HepG2 (cell line): ENCODE measurements around the gene ANKS1B. TPM values are rescaled to one million over a fixed set of nuclear protein-coding genes. Genes with fewer than 3 reads are reported as not detected.

ENCODE experiments used
- ATAC-seq: fragments of 200-7000 bp; cut with Tn5 transposase; 3 replicates; pipeline ENCODE4 v1.9.1; 2020; ENCODE audit warnings: mild to moderate bottlenecking, moderate library complexity
- BruUV-seq: library from RNA; stranded (reverse); fragments of 400-500 nt; replicated peaks from 2 replicates; lab custom pipeline; 2021; lab: Mats Ljungman, UMichigan
- CTCF ChIA-PET: fragments of 300-600 bp; formaldehyde crosslinking; extraction: SDS; loops from one replicate; lab custom pipeline; 2021; ENCODE audit warnings: low total read pairs, inconsistent platforms, low intra/inter-chr PET ratio; lab: Yijun Ruan, JAX
- POLR2A ChIA-PET: fragments of 350-600 bp; sonication (Branson Sonifier 250); formaldehyde crosslinking; loops from one replicate; lab custom pipeline; 2020; ENCODE audit warnings: antibody characterized with exemption, inconsistent platforms; lab: Yijun Ruan, JAX
- DNase-seq: peaks from one replicate; pipeline ENCODE4 v3.0.0-alpha.2; 2015; ENCODE audit warnings: low spot score
- FAIRE-seq: peaks from 3 replicates; lab custom pipeline; 2011; peaks lifted over from hg19 to GRCh38; lab: Jason Lieb, UNC
- H2AFZ ChIP-seq: one replicate; pipeline ENCODE4 v1.6.1; 2011; ENCODE audit warnings: low read length, inconsistent platforms
- H3K27ac ChIP-seq: fragments of 300-600 bp; 3 replicates; pipeline ENCODE4 v1.8.0; 2011; ENCODE audit warnings: mixed run types, mild to moderate bottlenecking, mixed read lengths, low read length, inconsistent platforms; ENCODE audit not compliant: insufficient read depth; ENCODE audit errors: extremely low read length
- H3K27me3 ChIP-seq, 2 experiments: fragments of 200-600 bp in 1 of 2; 2 replicates in 1 of 2; 3 replicates in 1 of 2; pipeline versions ENCODE4 v1.6.0 to v1.8.0; 2011; ENCODE audit warnings: low read length in 2 of 2, mild to moderate bottlenecking in 2 of 2, moderate library complexity in 2 of 2, inconsistent platforms in 1 of 2; ENCODE audit not compliant: insufficient read depth in 2 of 2, control insufficient read depth in 1 of 2
- H3K36me3 ChIP-seq, 2 experiments: fragments of 200-600 bp in 1 of 2; replicated peaks in 1 of 2; 2 replicates in 1 of 2; 3 replicates in 1 of 2; pipeline versions ENCODE4 v1.5.1 to v1.8.0; 2011; ENCODE audit warnings: low read length in 2 of 2, inconsistent platforms in 1 of 2; ENCODE audit not compliant: insufficient read depth in 2 of 2, control insufficient read depth in 1 of 2
- H3K4me1 ChIP-seq: 2 replicates; pipeline ENCODE4 v1.5.1; 2012; ENCODE audit warnings: low read length, inconsistent platforms; ENCODE audit not compliant: insufficient read depth
- H3K4me2 ChIP-seq: 2 replicates; pipeline ENCODE4 v1.6.0; 2011; ENCODE audit warnings: low read depth, low read length, inconsistent platforms
- H3K4me3 ChIP-seq, 3 experiments: fragments of 200-600 bp in 1 of 3; sonication (generic), shearing (Covaris generic) in 1 of 3; replicated peaks in 1 of 3; 2 replicates each; pipeline ENCODE4 v1.5.1; 2011 to 2016; ENCODE audit warnings: low read length in 3 of 3, inconsistent platforms in 2 of 3, low read depth in 2 of 3, mild to moderate bottlenecking in 2 of 3, control low read depth in 1 of 3, mixed read lengths in 1 of 3; ENCODE audit not compliant: insufficient read depth in 1 of 3
- H3K79me2 ChIP-seq: one replicate; pipeline ENCODE4 v1.6.1; 2011; ENCODE audit warnings: low read length, inconsistent platforms; ENCODE audit not compliant: insufficient read depth
- H3K9ac ChIP-seq: 2 replicates; pipeline ENCODE4 v1.6.0; 2011; ENCODE audit warnings: mild to moderate bottlenecking, low read depth, low read length, inconsistent platforms; ENCODE audit not compliant: insufficient read depth
- H3K9me3 ChIP-seq: 2 replicates; pipeline ENCODE4 v1.5.1; 2012; ENCODE audit warnings: mild to moderate bottlenecking, low read length
- H4K20me1 ChIP-seq: 2 replicates; pipeline ENCODE4 v1.6.0; 2011; ENCODE audit warnings: inconsistent platforms, mild to moderate bottlenecking, low read length, moderate library complexity; ENCODE audit not compliant: insufficient read depth
- AGO1 ChIP-seq: fragments of 200-400 bp; formaldehyde crosslinking; IDR thresholded peaks from 2 replicates; pipeline ENCODE4 v1.6.1; 2017; ENCODE audit warnings: mild to moderate bottlenecking, low read depth, low read length, moderate library complexity; ENCODE audit not compliant: poor library complexity, severe bottlenecking
- BRD4 ChIP-seq: sonication (generic); formaldehyde crosslinking; IDR thresholded peaks from 2 replicates; pipeline ENCODE4 v1.4.0; 2020; ENCODE audit warnings: missing genetic modification reagents
- FLYWCH1 ChIP-seq: sonication (generic); formaldehyde crosslinking; IDR thresholded peaks from 2 replicates; pipeline ENCODE4 v1.8.1; 2023; ENCODE audit warnings: mild to moderate bottlenecking, missing genetic modification reagents
- HMG20B ChIP-seq: conservative IDR thresholded peaks from 2 replicates; pipeline ENCODE4 v1.6.1; 2016; ENCODE audit warnings: missing genetic modification reagents, missing compliant biosample characterization
- MEF2D ChIP-seq: sonication (generic); formaldehyde crosslinking; IDR thresholded peaks from 2 replicates; pipeline ENCODE4 v1.5.1; 2020; ENCODE audit warnings: mild to moderate bottlenecking, missing genetic modification reagents
- MXI1 ChIP-seq: IDR thresholded peaks from 3 replicates; pipeline ENCODE4 v1.6.1; 2012; ENCODE audit warnings: low read depth, low read length, inconsistent platforms, borderline replicate concordance
- PAWR ChIP-seq: sonication (generic); formaldehyde crosslinking; IDR thresholded peaks from 2 replicates; pipeline ENCODE4 v1.4.0; 2020; ENCODE audit warnings: missing genetic modification reagents, mild to moderate bottlenecking, borderline replicate concordance
- RFXANK ChIP-seq: IDR thresholded peaks from 2 replicates; pipeline ENCODE4 v1.6.1; 2016
- U2AF2 ChIP-seq: fragments of 200-400 bp; formaldehyde crosslinking; IDR thresholded peaks from 2 replicates; pipeline ENCODE4 v1.6.1; 2017; ENCODE audit warnings: low read depth, mild to moderate bottlenecking, low read length
- ZFAT ChIP-seq: sonication (generic); formaldehyde crosslinking; conservative IDR thresholded peaks from 2 replicates; pipeline ENCODE4 v1.8.1; 2023; ENCODE audit warnings: missing genetic modification reagents, inconsistent platforms
- ZNF24 ChIP-seq: fragments of 450-650 bp; IDR thresholded peaks from 2 replicates; pipeline ENCODE4 v1.6.1; 2017; ENCODE audit warnings: antibody characterized with exemption, mild to moderate bottlenecking
- ZNF251 ChIP-seq: sonication (generic); formaldehyde crosslinking; IDR thresholded peaks from 2 replicates; pipeline ENCODE4 v1.9.0; 2021; ENCODE audit warnings: mild to moderate bottlenecking, missing genetic modification reagents
- ZNF512B ChIP-seq: sonication (generic); formaldehyde crosslinking; IDR thresholded peaks from 2 replicates; pipeline ENCODE4 v1.5.1; 2020; ENCODE audit warnings: missing genetic modification reagents, mild to moderate bottlenecking, borderline replicate concordance
- ZNF549 ChIP-seq: sonication (generic); formaldehyde crosslinking; IDR thresholded peaks from 2 replicates; pipeline ENCODE4 v1.5.0; 2020; ENCODE audit warnings: missing genetic modification reagents
- ZNF616 ChIP-seq: sonication (generic); formaldehyde crosslinking; IDR thresholded peaks from 2 replicates; pipeline ENCODE4 v1.5.0; 2020; ENCODE audit warnings: low read depth, mild to moderate bottlenecking, missing genetic modification reagents
- ZNF678 ChIP-seq: sonication (generic); formaldehyde crosslinking; IDR thresholded peaks from 2 replicates; pipeline ENCODE4 v1.4.0; 2020; ENCODE audit warnings: mild to moderate bottlenecking, missing genetic modification reagents
- ZNF703 ChIP-seq: sonication (generic); formaldehyde crosslinking; IDR thresholded peaks from 2 replicates; pipeline ENCODE4 v1.5.1; 2020; ENCODE audit warnings: missing genetic modification reagents, mild to moderate bottlenecking, moderate library complexity, borderline replicate concordance
- ZNF709 ChIP-seq: sonication (generic); formaldehyde crosslinking; IDR thresholded peaks from 2 replicates; pipeline ENCODE4 v1.5.0; 2020; ENCODE audit warnings: mild to moderate bottlenecking, missing genetic modification reagents
- ZNF766 ChIP-seq: sonication (generic); formaldehyde crosslinking; IDR thresholded peaks from 2 replicates; pipeline ENCODE4 v1.5.0; 2020; ENCODE audit warnings: missing genetic modification reagents, borderline replicate concordance
- WGBS: methylation state at CpG from one replicate; pipeline ENCODE4 v1.1.6; 2017; ENCODE audit warnings: low lambda C conversion rate; 5-methylcytosine and 5-hydroxymethylcytosine counted together
- in situ Hi-C: cut with HindIII; loops from 2 replicates; pipeline ENCODE4 v1.10.0; 2017; ENCODE audit warnings: low pct_unique_long_range_greater_than_20kb; ENCODE audit not compliant: extremely low pct_ligation_motif_present
- intact Hi-C: fragments of 100-400 bp; cut with micrococcal nuclease; formaldehyde crosslinking; loops from one replicate; pipeline ENCODE4 v1.10.0; 2022; ENCODE audit not compliant: unreplicated experiment
- polyA plus RNA-seq, 8 experiments: library from polyadenylated mRNA; depleted of rRNA in 3 of 8; stranded (reverse) in 7 of 8; unstranded in 1 of 8; fragments of >200 nt; fragmentation: Illumina TruSeq in 4 of 8; extraction: Trizol in 4 of 8; gene quantifications; 2 replicates each; pipeline versions ENCODE4 v1.2.1 to v1.2.3, GENCODE V29; 2011 to 2016; ENCODE audit warnings: low read depth in 4 of 8, missing spikeins in 1 of 8, mixed read lengths in 1 of 8; ENCODE audit not compliant: insufficient read depth in 1 of 8
- total RNA-seq, 5 experiments: library from RNA; depleted of rRNA; stranded (reverse); fragments of >200 nt; fragmentation: Illumina TruSeq; extraction: Trizol; gene quantifications; 2 replicates each; pipeline ENCODE4 v1.2.3, GENCODE V29; 2016; ENCODE audit warnings: low read depth in 1 of 5
- TF ChIP-seq, protein P1 (sequence below): IDR thresholded peaks from 2 replicates; pipeline ENCODE4 v1.6.1; 2016; ENCODE audit warnings: mild to moderate bottlenecking, missing biosample characterization, missing genetic modification reagents

The ANKS1B gene
- total and polyA plus RNA-seq, 2 of the 13 experiments (the other 11 are each of a cell fraction or from before 2014, with no cell fraction given): 0.15 TPM; not detected in 1

DNA sequence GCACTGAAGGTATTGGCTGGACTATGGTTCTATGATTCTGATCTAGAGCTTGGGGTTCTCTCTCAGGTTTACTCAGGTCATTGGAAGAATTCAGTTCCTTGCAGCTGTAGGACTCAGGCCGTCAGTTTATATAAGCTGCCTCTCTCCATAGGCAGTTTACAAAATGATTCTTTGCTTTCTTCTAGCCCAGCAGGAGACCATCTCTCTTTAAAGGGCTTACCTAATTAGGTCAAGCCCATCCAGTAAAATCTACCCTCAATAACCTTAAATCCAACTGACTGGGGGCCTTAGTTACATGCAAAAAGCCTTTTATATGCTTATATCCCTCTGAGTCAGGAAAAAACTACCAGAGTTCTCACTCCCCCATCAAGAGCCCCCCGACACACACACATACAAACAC is 417.7 kb downstream of the ANKS1B start:
- no TSS peak for BruUV-seq
- TF ChIP-seq PAWR (CRISPR knock-in tag): no peak
- TF ChIP-seq ZNF766: no peak
- TF ChIP-seq, protein P1, sequence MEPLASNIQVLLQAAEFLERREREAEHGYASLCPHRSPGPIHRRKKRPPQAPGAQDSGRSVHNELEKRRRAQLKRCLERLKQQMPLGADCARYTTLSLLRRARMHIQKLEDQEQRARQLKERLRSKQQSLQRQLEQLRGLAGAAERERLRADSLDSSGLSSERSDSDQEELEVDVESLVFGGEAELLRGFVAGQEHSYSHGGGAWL (CRISPR knock-in tag): no peak
- TF ChIP-seq ZNF549 (CRISPR knock-in tag): no peak
- no peak for TF ChIP-seq BRD4 (CRISPR knock-in tag)
- TF ChIP-seq ZNF703 (CRISPR knock-in tag): no peak
- TF ChIP-seq MXI1: no peak
- DNase-seq: no peak

GRCh38 chr12:99558109-99558508 is 426.6 kb downstream of the ANKS1B start:
- intact Hi-C loops (no loop called here), in situ Hi-C loops (no loop called here)
- Histone ChIP-seq H3K27me3 (no peaks in the 10 kb centered on the region), H3K36me3 (no peaks in the 10 kb centered on the region), H3K79me2 (no peaks in the 10 kb centered on the region), H3K4me1 (no peaks in the 10 kb centered on the region), H3K4me2 (no peak overlapping the region), H3K9ac (no peak overlapping the region), H4K20me1 (no peaks in the 10 kb centered on the region), H3K4me3 (no peak overlapping the region), H2AFZ (no peak overlapping the region), H3K9me3 (no peaks in the 10 kb centered on the region), H3K27ac (no peak overlapping the region)
- POLR2A ChIA-PET: no interaction called here
- TF ChIP-seq MEF2D (CRISPR knock-in tag): no peak
- no peak for TF ChIP-seq FLYWCH1 (CRISPR knock-in tag)
- TF ChIP-seq ZNF678 (CRISPR knock-in tag): no peak
- no peak for TF ChIP-seq ZNF251 (CRISPR knock-in tag)
- no peak for TF ChIP-seq AGO1
- TF ChIP-seq ZNF512B (CRISPR knock-in tag): no peak
- no peak for TF ChIP-seq U2AF2
- no peak for TF ChIP-seq RFXANK (CRISPR knock-in tag)
- TF ChIP-seq ZNF24: no peak
- TF ChIP-seq ZFAT (CRISPR knock-in tag): no peak
- TF ChIP-seq ZNF709 (CRISPR knock-in tag): no peak
- no peak for TF ChIP-seq HMG20B (CRISPR knock-in tag)
- no peak for TF ChIP-seq ZNF616 (CRISPR knock-in tag)
- no TSS peak for BruUV-seq
- DNase-seq (no peak), ATAC-seq (no peak), FAIRE-seq (no peak)
- CTCF ChIA-PET: no interaction called here
- 59% methylated on average over 7 of the region's 7 CpGs for WGBS

More for the DNA sequence above, 417.7 kb downstream of the ANKS1B start:
- H3K36me3 ChIP-seq: no peaks in the 10 kb centered on the region
- H3K9me3 ChIP-seq: no peaks in the 10 kb centered on the region
- no peak overlapping the region for H3K4me3 ChIP-seq
- POLR2A ChIA-PET: no interaction called here
- no peak overlapping the region for H2AFZ ChIP-seq
- FAIRE-seq: no peak
- intact Hi-C loops: no loop called here
- in situ Hi-C loops: no loop called here
- no peak overlapping the region for H3K9ac ChIP-seq
- no peaks in the 10 kb centered on the region for H4K20me1 ChIP-seq
- 0% methylated on average over 2 of the region's 2 CpGs for WGBS
- no peak overlapping the region for H3K27ac ChIP-seq
- H3K4me2 ChIP-seq: no peak overlapping the region
- no peaks in the 10 kb centered on the region for H3K27me3 ChIP-seq
- H3K4me1 ChIP-seq: no peaks in the 10 kb centered on the region
- CTCF ChIA-PET: no interaction called here
- H3K79me2 ChIP-seq: no peaks in the 10 kb centered on the region
- no peak for ATAC-seq
